HG03354 (cell line): ENCODE measurements around the gene MYRIP.
"Not testable (repeated sequence)": the region's sequence is repeated elsewhere in the genome, so short reads cannot be mapped to it uniquely, and the experiment has no call there.

Experiments used
- ATAC-seq: cut with Tn5 transposase; IDR thresholded peaks from one replicate; pipeline ENCODE4 v1.9.1; 2021; ENCODE audit warnings: mild to moderate bottlenecking; ENCODE audit not compliant: unreplicated experiment, poor library complexity, severe bottlenecking

MYRIP gene

DNA sequence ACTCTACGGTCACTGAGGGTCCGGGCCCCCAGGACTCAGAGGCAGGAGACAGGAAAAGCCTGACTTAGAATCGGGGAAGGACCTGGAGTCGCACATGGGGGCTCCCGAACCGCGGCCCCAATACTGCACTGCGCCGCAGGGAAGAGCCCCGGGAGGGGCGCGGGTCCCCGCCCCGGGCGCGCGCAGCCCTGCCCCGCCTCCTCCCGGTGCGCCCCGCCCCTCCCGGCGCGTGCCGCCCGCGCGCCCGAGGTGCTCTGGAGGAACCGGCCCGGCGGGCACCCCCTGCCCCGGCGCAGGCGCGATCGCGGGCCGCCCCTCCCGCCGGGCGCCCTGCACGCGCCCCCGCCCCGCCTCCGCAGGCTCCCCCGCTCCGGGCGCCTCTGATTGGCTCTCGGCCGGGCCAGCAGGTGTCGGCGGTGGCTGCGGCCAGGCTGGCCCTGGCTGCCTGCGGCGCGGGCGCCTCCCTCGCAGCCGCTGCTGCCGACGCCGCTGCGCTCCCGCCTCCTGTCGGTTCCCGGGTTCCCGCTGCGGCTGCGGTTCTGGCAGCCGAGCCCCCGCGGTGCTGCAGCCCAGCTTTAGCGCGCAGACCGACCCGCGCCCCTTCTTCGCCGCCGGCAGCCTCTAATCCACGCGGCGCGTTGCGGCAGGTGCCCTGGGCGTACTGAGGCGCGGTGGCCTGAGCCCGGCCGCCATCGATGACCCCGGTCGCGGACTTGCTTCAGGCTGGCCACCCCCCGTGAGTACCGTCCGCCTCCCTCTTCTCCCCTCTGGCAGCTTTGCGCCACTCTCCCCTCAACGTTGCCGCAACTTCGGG is at the start of gene MYRIP:
TSS of gene MYRIP (plus strand) at position 429 of the 814 bp plus-strand sequence. CDS start 91,208 bp downstream, outside the sequence.
- peak; percentile 80 for ATAC-seq

DNA sequence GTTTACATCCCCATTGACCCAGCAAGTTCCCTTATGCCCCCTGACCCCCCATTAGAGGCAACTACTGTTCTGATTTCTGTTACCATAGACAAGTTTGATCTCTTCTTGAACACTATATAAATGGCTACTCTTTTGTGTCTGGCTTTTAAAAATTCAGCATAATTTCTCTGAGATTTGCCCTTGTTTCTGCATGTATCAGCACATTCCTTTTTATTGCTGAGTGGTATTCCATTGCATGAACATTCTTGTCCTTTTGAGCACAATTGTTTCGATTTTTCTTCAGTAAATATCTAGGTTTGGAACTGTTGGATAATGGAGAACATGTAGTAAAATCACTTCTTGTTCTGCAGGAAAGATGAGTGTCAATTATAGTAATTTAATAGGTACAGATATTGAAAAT is 49.1 kb upstream of the MYRIP start:
- no peak for ATAC-seq

DNA sequence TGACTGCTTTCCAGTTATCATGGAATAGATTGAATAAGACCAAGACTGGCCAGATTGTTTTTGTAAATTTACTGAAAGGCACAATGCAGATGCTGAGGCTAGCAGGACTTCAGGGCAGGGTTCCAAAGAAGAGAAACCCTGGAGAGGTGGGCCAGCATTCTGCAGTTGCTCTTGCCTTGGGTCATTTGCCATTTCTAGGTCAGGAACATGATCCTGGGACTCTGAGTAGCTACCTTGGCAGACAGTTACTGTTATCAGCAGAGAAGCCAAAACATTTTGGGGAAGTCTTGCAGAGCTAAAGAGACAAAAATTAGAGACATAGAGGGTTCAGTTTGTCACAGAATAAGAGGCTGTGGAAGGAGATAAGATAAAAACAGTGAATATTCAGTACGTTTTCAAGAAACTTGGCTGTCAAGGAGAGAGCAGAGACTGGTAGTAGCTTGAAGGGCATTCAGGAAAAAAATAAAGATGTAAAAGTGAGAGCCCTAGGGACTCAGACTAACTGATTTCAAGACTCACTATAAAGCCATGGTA is 46.8 kb upstream of the MYRIP start:
- no peak for ATAC-seq

DNA sequence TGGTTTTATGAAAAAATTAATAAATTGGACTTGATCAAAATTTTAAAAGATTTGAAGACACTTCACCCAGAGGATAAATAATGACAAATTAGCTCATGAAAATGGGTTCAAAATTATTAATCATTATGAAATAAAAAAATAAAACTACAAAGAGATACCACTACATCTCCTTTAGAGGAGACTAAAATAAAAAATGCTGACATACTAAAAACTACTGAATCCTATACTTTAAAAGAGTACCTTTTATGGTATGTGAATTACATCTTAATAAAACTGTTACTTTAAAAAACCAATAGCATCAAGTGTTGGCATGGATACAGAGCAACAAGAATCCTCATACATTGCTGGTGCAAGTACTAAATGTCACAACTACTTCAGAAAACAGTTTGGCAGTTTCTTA is 46.0 kb upstream of the MYRIP start:
- no peak for ATAC-seq

DNA sequence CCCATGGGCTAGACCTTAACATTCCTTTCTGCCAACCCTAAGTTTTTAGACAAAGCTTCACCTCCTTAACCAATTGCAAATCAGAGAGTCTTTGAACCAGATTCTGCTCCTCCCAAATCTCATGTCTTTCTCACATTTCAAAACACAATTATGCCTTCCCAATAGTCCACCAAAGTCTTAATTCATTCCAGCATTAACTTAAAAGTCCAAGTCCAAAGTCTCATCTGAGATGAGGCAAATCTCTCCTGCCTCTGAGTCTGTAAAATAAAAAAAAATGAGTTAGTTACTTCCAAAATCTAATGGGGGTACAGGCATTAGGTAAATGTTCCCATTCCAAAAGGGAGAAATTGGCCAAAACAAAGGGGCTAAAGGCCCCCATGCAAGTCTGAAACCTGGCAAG is 43.8 kb upstream of the MYRIP start:
- ATAC-seq, result no peak

DNA sequence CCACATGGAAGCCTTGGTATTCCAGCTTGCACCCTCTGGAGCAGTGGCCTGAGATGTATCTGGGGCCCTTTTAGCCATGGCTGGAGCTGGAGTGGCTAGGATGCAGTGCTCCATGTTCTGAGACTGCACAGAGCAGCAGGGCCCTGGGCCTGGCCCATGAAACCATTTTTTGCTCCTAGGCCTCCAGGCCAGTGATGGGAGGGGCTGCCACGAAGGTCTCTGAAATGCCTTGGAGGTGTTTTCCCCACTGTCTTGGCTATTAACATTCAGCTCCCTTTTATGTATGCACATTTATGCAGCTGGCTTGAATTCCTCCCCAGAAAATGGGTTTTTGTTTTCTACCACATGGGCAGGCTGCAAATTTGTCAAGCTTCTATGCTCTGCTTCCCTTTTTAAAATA is 43.0 kb upstream of the MYRIP start:
- no peak for ATAC-seq

DNA sequence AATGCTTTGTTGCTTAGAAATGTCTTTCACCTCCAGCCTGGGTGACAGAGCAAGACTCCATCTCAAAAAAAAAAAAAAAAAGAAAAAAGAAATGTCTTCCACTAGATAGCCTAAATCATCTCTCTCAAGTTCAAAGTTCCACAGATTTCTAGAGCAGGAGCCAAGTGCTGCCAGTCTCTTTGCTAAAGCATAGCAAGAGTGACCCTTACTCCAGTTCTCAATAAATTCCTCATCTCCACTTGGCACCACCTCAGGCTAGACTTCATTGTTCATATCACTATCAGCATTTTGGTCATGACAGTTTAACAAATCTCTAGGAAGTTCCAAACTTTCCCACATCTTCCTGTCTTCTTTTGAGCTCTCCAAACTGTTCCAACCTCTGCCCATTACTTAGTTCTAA is 42.5 kb upstream of the MYRIP start:
- ATAC-seq, result not testable (repeated sequence)

DNA sequence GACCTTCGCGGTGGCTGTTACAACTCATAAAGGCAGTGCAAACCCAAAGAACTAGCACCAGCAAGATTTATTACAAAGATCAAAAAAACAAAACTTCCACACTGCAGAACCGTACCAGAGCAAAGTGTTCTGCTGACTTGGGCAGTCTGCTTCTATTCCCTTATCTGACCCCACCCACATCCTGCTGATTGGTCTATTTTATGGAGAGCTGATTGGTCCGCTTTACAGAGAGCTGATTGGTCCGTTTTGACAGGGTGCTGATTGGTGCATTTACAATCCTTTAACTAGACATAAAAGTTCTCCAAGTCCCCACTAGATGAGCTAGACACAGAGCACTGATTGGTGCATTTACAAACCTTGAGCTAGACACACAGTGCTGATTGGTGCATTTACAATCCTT is 31.2 kb upstream of the MYRIP start:
- not testable (repeated sequence) for ATAC-seq

DNA sequence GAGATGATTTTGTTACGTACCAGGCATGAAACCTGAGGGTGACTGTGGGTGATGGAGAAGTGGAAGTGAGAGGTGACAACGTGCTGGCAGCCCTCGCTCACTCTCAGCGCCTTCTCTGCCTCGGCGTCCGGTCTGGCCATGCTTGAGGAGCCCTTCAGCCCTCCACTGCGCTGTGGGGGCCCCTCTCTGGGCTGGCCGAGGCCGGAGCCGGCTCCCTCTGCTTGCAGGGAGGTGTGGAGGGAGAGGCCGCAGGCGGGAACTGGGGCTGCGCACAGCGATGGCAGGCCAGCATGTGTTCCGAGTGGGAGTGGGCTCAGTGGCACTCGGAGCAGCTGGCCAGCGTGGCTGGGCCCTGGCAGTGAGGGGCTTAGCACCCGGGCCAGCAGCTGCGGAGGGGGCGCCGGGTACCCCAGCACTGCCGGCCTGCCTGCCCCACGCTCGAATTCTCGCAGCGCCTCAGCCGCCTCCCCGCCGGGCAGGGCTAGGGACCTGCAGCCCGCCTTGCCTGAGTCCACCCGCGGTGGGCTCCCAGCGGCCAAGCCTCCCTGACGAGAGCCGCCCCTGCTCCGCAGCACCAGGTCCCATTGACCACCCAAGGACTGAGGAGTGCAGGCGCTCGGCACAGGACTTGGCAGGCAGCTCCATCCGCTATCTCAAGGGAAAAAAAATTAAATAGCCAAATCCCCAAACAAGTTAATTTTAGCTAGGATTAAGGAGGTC is 29.7 kb upstream of the MYRIP start:
- ATAC-seq, result no peak

DNA sequence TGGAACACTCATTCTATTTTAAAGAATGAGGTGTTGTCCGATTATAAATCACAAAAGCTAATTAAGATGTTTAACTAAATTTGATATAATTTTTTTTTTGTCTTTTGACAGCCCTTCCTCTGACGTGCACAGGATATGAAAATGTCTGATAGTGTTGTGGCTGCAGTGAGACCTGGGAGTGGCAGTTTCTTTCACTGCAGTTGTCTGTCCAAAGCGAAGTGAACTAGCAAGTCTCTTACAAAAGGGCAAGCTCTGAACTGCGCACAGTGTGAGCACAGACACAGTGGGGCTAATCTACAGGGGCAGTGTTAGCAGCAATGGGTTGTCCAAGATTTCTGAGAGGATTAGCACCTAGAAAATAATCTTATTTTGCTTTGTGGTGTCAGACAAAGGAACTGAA is 29.1 kb upstream of the MYRIP start:
- no peak for ATAC-seq

DNA sequence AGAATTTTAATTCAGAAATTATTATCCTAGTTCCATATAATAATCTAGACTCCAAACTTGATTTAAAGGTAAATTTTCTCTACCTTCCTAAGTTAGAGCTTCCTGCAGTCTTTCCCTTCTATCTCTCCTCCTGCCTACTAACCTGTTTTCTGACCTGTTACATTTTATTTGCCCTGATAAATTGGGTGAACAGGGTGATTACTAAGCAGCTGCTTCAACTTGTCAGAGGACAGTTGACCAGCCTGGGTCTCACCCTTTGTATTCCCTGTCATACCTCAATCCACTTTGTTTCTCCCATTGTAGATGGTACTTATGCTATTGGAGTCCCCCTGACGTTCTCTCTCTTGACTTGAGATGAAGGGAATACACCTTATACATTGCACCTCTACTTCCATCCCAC is 28.4 kb upstream of the MYRIP start:
- no peak for ATAC-seq

DNA sequence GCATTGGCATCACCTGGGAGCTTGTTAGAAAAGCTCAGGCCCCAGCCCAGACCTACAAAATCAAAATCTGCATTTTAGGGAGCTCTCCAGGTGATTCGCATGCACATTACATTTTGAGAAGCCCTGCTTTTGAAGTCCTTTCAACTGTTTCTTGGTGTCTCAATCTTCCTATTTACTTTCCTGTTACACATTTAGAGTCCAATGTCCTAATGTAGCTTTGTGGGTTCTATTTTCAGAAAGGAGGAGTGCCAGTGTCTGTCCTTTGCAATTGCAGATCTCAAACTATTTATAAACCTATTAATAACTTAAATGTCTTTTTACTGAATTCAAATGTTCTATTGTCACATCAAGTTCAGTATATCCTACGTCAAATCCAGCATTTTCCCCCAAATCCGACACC is 27.8 kb upstream of the MYRIP start:
- ATAC-seq, result no peak

DNA sequence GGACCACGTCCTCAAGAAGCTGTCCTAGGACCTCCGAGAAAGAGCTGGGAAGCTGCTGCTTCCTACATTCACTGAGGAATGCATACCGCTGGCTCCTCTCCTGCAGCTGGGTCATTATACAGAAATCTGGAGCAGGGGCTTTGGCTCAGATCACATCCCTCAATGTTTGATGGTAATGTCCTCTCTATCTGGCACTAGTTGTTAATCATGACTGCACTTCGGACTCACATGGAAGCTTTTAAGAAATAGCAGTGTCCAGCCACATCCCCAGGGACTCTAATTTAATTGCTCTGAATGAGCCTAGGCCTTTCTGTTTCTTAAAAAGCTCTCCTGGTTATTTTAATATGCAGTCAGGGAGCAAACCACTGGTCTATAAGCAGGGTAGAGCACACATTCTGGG is 25.7 kb upstream of the MYRIP start:
- no peak for ATAC-seq

DNA sequence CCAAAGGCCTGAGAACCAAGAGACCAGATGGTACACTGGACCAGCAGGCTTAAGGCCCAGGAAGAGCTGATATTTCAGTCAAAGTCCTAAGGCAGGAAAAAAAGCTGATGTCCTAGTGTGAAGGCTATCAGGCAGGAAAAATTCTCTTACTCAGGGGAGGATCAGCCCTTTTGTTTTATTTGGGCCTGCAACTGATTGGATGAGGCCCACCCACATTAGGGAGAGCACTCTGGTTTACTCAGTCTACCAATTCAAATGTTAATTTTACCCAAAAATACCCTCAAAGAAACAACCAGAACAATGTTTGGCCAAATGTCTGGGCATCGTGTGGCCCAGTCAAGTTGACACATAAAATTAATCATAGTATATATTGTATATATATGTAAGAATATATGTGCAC is 24.5 kb upstream of the MYRIP start:
- no peak for ATAC-seq

DNA sequence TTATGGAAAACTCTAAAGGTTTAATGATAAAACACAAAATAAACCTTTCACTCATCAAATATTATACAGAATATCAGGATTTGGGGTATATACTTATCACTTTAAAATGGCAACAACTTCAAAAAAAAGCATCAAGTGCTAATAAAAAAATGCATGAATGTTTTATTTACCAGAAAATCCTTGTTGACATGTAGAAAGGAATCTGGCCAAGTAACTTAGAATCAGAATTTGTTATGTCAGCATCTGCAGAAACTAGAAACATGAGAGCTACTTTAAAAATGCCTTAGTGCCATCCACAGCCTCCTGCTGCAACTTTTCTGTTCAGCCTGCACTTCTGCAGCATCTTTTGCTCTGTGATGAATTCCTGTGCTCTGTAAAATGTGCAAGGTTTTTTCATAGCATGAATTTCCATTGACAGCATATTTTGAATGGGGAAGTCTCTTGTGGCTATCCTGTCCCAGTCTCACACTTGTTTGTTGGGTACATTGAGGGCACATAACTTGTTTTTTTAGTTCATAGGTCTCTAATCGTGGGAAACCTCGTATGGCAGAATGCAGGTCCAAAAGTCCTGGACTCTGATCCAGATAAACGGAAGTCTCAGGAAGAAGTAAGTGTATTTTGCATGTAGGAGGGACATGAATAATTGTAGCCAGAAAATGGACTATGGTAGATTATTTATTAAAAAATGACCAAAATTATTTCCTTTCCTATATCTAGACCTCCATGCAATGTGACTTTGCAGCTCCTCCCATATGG is 21.1 kb upstream of the MYRIP start:
- no peak for ATAC-seq

DNA sequence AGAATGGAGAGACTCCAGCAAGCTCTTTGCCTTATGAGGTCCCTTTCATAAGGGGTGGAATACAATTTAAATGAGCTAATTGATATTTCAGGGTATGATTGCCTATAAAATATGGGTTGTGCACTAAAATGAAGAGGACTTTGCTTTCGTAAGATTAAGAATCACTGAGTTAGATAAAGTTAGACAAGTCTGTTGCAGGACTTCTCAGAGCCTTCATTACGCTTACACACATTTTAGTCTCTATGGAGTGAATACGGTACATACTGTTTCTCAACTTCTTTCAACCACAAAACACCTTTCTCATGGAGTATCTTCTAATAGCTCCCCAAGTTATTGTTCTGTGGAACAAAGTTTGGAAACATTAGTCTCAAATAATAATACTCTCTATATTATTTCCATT is 17.8 kb upstream of the MYRIP start:
- no peak for ATAC-seq

DNA sequence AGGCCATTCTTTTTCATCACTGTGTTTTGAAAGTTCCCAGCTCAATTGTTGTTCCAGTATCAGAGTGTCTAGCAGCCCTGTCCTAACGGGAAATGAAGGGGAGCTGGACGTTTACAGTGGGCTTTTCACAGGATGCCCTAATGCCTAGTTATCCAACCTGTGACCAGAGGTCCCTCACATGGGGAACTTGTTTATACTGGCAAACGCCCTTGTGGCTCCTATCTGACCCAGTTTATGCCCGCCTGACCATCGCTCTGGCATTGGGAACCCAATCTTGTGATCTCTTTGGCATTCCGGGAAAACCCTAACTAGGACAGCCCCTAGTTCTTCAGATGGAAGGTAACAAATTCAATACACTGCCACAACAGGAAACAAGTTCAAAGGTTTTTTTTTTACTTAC is 14.5 kb upstream of the MYRIP start:
- ATAC-seq, result no peak

DNA sequence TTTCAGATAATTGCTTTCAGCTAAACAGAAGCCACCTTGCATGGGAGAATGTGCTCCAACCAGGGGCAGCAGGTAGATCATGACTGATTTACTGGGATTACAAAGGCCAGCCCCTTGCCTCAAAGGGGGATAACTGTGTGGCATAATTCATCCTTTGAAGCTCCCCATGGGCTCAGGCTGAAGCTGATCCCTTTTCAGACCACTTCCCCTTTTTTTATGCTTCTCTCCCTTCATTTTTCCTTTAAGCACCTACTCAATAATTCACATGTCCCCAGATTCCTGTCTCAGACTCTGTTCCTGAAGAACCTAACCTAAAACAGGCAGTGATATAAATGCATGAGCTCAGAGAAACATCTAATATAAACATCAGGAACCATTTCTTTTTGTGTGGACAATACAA is 8.2 kb upstream of the MYRIP start:
- ATAC-seq, result no peak

DNA sequence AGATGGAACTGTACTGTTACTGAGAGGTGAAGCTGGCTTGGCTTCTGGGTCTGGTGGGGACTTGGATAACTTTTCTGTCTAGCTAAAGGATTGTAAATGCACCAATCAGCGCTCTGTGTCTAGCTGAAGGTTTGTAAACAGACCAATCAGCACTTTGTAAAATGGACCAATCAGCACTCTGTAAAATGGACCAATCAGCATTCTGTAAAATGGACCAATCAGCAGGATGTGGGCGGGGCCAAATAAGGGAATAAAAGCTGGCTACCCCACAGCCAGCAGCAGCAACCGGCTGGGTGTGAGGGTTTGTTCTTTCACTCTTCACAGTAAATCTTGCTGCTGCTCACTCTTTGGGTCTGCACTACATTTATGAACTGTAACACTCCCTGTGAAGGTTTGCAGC is 6.9 kb upstream of the MYRIP start:
- not testable (repeated sequence) for ATAC-seq

DNA sequence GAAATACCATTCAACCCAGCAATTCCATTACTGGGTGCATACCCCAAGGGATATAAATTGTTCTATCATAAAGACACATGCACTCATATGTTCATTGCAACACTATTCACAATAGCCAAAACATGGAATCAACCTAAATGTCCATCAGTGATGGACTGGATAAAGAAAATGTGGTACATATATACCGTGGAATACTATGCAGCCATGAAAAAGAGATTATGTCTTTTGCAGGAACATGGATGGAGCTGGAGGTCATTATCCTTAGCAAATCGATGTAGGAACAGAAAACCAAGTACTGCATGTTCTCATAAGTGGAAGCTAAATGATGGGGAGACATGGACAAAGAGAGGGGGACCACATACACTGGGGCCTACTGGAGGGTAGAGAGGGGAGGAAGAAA is 5.5 kb upstream of the MYRIP start:
- ATAC-seq, result no peak
